NB4 (cell line): ENCODE results near the gene PLK1.
"Not testable (repeated sequence)": the region's sequence is repeated elsewhere in the genome, so short reads cannot be mapped to it uniquely, and the experiment has no call there.

ENCODE experiments used
- CTCF ChIP-seq: IDR thresholded peaks from one replicate; pipeline ENCODE4 v1.5.1; 2012; ENCODE audit warnings: low read depth, low read length
- POLR2A ChIP-seq: IDR thresholded peaks from 2 replicates; pipeline ENCODE4 v1.6.1; 2011; ENCODE audit warnings: mild to moderate bottlenecking; ENCODE audit not compliant: insufficient read length; ENCODE audit errors: extremely low read depth

GRCh38 chr16:23722613-23723240 lies 44.0 kb downstream of the PLK1 start:
- TF ChIP-seq CTCF, POLR2A: not testable (repeated sequence)
